ENCODE data around the gene RASAL2. TPM values are rescaled to one million over a fixed set of nuclear protein-coding genes. Genes with fewer than 3 reads are reported as not detected.
A peak's percentile ranks its signal among the peaks of the same experiment; 100 is the strongest.
"Not testable (repeated sequence)": the region's sequence is repeated elsewhere in the genome, so short reads cannot be mapped to it uniquely, and the experiment has no call there.

The RASAL2 gene
- polyA plus RNA-seq, 3 donors: 18.5 to 21.8 (median 19.9) TPM

DNA sequence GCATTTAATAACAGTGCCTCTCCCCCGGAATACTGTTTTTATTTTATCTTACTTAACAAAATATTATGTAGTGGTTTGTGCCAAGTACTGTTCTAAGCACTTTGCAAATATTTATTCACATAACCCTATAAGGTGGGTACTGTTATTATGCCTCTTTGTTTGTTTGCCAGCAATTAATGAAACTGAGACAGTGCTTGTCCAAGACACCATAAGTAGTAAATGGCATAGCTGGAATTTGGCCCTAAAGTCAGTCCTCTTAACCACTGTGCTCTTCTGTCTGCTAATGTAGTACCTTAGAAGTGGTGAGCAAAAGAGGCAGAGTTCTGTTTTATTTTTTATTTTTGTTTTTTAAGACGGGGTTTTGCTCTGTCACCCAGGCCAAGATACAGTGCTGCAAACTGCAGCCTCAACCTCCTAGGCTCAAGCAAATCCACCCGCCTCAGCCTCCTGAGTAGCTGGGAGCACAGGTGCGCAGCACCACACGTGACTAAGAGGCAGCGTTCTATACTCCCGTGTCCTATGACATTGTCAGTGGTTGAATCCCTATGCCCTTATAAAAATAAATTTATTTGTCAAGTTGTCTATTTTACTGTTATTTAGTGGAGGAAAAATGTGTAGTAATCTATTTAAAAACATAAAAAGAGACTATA is 237.1 kb downstream of the RASAL2 start:
- no peak for DNase-seq (ENCODE audit: low read depth in 3 of 3, low spot score in 2 of 3)

- DNase-seq (ENCODE audit: low read depth in 3 of 3, low spot score in 2 of 3): no peak
Observed at GRCh38 chr1:178335426-178335825, 241.5 kb downstream of the RASAL2 start.

GRCh38 chr1:178337091-178337706 is 243.3 kb downstream of the RASAL2 start:
- DNase-seq (ENCODE audit: low read depth in 3 of 3, low spot score in 2 of 3): no peak

- DNase-seq (ENCODE audit: low read depth in 3 of 3, low spot score in 2 of 3): no peak
Observed at GRCh38 chr1:178339834-178340233, 245.9 kb downstream of the RASAL2 start.

DNA sequence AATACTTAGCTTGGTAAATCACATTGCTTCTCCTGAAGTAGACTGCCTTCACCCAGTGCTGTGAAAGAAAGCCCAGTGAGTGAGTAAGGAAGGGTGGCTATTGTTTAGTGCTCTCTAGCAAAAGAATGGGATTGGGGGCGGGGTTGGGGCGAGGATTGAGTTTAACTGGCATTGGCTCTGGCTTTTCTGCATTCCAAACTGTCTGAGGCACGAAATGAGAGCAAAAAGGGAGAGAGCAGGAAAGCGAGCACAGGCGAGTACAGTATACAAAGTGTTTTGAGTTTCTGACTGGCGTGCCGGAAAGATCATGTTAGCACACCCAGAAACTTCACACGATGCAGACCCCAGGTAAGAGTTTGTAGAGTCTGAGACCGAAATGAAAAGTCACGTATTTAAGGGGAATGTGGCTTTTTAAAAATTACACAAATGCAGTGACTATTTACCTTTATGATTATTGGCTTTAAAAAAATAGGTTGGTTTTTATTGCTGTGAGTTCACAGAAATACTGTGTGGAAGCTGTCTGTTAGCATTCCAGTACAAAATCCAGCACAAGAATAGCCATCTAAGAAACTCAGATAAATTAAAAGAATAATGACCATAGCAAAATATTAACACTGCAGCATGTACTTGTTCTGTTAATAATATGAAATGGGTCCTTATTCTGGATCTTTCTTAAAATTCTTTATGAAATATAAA is 247.5 kb downstream of the RASAL2 start:
- DNase-seq (ENCODE audit: low read depth in 3 of 3, low spot score in 2 of 3): peak in 2 of 3 donors; percentile 21 to 43

DNA sequence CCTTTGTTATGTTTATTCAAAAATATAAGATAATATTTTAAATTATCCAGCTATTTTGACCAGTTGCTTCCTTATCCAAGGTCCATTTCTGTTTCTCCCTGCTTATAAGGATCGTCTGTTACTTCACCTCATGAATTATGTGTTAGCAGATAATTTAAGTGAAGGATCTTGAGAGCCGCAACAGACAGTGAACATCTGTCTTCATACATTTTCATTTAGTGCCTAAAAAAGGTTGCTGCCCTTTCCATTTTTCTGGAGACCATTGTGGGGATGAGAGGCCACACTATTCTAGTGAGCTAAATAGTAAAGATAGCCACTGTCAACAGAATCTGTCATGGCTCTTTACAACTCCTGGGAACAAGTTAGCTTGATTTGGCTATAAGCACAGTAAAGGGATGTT is 248.8 kb downstream of the RASAL2 start:
- no peak for DNase-seq (ENCODE audit: low read depth in 3 of 3, low spot score in 2 of 3)

DNA sequence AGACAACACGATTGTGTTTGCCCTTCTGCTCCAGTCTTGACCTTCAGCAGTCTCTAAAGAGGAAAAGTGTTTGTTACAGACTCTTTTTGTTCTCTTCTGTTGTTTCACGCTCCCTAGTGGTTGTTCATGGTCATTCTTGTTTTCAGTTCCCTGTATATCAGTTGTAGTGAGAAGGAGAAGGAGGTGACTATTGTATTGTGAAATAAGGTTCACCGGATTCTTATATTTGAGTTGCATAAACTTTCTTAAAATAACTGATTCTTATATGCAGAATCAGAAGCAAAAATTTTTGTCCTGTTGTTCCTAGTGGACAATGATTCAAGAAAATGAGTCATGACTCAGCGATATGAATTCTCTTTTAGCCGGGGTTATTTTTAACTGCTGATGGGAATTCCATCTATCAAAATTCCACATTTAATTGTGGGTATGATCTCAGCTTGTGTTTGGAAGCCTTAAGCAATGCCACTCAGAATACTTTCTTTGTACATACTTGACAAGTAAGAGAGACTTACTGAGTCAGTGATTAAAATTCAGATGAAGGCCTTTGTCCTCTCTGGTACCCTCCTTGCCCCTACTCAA is 250.7 kb downstream of the RASAL2 start:
- no peak for DNase-seq (ENCODE audit: low read depth in 3 of 3, low spot score in 2 of 3)

DNA sequence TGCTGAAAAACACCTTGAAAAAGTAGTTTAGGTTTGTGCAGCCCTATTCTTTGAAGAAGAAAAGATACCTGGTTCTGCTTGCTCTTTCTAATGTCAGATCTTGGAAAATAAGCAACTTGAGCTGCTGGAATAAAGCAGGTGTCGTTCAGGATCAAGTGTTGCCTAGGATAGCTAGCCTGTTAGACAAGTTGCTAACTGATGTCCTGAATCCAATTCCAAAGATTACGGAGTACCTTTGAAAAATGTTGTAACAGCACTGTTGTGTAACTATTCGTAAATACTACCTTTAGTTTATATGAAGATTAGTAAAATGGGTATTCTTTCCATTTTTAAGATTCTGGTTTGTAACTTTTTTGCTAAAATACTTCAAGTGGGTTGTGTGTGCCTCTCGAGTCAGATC is 251.3 kb downstream of the RASAL2 start:
- no peak for DNase-seq (ENCODE audit: low read depth in 3 of 3, low spot score in 2 of 3)

DNA sequence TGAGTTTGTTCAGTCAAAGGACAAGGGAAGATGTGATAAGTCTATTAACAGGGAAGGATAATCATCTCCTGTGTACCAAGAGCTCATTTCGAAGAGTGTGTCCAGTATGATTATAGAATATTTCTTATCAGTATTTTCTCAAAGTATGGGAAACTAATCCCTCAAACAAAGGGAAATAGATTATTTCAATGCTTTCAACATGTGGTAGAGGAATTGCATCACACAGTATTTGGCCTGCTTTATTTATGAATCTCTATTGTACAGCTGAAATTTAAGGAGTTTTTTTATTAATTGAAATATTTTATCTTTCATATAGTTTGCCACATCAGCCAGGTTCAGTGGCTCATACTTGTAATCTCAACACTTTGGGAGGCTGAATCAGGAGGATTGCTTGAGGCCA is 251.9 kb downstream of the RASAL2 start:
- DNase-seq (ENCODE audit: low read depth in 3 of 3, low spot score in 2 of 3): no peak

- no peak for DNase-seq (ENCODE audit: low read depth in 3 of 3, low spot score in 2 of 3)
Observed at GRCh38 chr1:178349801-178350200, 255.9 kb downstream of the RASAL2 start.

DNA sequence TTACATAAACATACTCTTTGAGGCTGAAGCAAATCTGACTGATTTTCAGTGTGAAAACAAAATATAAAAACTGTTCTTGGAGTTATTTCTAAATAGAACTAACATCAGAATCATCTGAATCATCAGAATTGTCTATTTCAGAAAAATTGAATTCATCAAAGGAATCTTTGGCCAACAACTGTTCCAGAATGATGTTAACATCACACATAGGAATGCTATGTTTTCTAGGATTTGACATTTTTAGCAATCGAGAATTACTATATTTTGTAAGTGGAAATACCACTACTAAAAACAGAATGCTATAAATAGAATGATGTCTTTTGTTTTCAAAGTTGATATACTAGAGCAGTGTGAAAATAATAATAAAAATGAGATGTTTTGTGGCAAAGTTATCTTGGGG is 258.0 kb downstream of the RASAL2 start:
- not testable (repeated sequence) for DNase-seq (ENCODE audit: low read depth in 3 of 3, low spot score in 2 of 3)

- DNase-seq (ENCODE audit: low read depth in 3 of 3, low spot score in 2 of 3): no peak
Observed at GRCh38 chr1:178352790-178353416, 259.0 kb downstream of the RASAL2 start.

- no peak for DNase-seq (ENCODE audit: low read depth in 3 of 3, low spot score in 2 of 3)
Observed at GRCh38 chr1:178353524-178353923, 259.6 kb downstream of the RASAL2 start.

DNA sequence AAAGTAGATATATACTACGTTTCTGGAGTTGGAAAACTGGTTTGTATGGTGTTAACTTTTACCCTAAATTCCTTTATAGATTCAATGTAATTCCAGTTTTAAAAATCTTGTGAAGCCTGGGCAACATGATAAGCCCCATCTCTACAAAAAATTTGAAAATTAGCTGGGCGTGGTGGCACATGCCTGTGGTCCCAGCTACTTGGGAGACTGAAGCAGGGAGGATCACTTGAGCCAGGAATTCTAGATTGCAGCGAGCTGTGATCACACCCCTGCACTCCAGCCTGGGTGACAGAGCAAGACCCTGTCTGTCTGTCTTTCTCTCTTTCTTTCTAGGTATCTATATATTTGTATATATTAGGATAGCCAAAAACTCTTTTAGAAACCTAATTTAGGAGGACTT is 260.9 kb downstream of the RASAL2 start:
- no peak for DNase-seq (ENCODE audit: low read depth in 3 of 3, low spot score in 2 of 3)

GRCh38 chr1:178356299-178356698 is 262.4 kb downstream of the RASAL2 start:
- no peak for DNase-seq (ENCODE audit: low read depth in 3 of 3, low spot score in 2 of 3)

DNA sequence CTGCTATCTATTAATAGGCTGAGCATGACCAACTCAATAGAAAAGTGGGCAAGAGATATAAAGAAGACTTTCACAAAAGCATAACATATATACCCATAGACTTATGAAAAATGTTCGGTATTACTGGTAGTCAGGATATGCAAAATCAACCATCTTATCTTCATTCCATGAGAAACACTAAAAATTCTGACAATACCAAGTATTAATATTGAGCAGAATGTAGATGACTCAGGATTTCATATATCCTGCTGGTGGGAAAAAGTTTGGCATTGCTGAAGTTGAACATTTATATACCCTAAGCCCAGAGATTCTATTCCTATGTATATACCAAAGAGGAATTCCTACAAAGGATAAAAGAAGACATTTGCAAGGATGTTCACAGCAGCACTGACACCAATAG is 264.6 kb downstream of the RASAL2 start:
- no peak for DNase-seq (ENCODE audit: low read depth in 3 of 3, low spot score in 2 of 3)

- no peak for DNase-seq (ENCODE audit: low read depth in 3 of 3, low spot score in 2 of 3)
Observed at GRCh38 chr1:178360421-178360820, 266.5 kb downstream of the RASAL2 start.

DNA sequence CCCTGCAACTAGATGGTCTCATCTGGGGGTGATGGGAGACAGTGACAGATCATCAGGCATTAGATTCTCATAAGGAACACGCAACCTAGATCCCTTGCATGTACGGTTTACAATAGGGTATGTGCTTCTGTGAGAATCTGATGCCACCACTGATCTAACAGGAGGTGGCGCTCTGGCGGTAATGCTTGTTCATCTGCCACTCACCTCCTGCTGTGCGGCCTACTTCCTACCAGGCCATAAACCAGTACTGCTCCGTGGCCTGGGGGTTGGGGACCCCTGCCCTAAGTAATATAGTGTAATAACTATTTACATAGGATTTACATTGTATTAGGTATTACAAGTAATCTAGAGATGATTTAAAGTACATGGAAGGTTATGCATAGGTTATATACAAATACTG is 267.9 kb downstream of the RASAL2 start:
- no peak for DNase-seq (ENCODE audit: low read depth in 3 of 3, low spot score in 2 of 3)

DNA sequence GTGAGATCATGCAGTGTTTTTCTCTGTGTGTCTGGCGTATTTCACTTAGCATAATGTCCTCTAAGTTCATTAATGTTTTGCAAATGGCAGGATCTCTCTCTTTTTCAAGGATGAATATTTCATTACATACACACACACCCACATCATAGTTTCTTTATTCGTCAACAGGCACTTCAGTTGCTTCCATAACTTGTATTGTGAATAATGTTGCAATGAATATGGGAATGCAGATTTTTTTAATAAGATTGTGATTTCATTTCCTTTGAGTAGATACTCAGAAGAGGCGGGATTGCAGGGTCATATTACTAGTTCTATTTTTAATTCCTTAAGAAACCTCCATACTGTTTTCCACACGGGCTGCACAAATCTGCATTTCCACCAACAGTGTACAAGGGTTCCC is 268.8 kb downstream of the RASAL2 start:
- no peak for DNase-seq (ENCODE audit: low read depth in 3 of 3, low spot score in 2 of 3)

DNA sequence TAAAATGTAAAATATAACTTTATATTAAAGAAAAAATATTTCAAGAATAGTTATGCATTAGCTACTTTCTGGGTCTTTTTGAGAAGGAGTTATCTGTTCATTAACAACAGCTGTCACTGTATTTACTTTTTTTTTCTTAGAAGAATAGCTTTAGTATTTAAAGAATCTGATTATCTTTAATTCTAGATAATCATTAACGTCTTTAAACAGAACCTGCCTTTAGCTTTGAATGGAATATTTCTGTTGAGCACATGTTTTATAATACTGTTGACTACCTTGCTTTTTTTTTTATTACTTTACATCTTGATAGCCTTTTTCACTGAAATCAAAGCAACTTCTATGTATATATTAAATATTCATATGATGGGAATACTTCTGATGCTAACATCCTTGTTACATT is 270.9 kb downstream of the RASAL2 start:
- no peak for DNase-seq (ENCODE audit: low read depth in 3 of 3, low spot score in 2 of 3)

DNA sequence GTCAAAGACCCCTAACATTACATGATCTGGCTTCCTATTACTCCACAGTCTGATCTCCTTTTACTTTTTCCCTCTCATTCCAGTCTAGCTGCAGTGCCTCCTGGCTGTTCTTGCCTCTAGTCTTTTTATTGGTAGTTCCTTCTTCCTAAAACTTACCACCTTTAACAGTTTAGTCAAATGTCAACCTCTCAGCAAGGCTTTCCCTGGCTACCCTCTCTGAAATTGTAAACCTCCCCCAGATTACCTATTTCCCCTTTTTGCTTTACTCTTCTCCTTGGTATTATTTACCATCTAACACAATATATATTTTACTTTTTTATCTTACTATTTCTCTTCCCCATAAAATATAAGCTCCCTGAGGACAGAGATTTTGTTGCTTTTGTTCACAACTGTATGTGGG is 273.2 kb downstream of the RASAL2 start:
- DNase-seq (ENCODE audit: low read depth in 3 of 3, low spot score in 2 of 3): no peak
